ENCODE results near the gene ZNF69.
"Not testable (repeated sequence)": the region's sequence is repeated elsewhere in the genome, so short reads cannot be mapped to it uniquely, and the experiment has no call there.

ZNF69 gene

GRCh38 chr19:11948646-11949045 lies 61.1 kb downstream of the ZNF69 start:
- intact Hi-C loops (cut with DNase I; ENCODE audit: low total_unique reads): no loop called here
- peaks cover 78 to 94% (median 82%) of the 10 kb centered on the region in 3 donors for H3K36me3 ChIP-seq
- H3K9me3 ChIP-seq: peaks cover 10 to 98% (median 98%) of the 10 kb centered on the region in 3 donors

GRCh38 chr19:11949201-11949600 lies 61.6 kb downstream of the ZNF69 start:
- Histone ChIP-seq H3K36me3 (peaks cover 72 to 88% (median 76%) of the 10 kb centered on the region in 3 donors), H3K27ac (no peak overlapping the region), H3K4me3 (no peak overlapping the region), H3K9me3 (peaks cover 5 to 98% (median 92%) of the 10 kb centered on the region in 3 donors), H3K27me3 (no peaks in the 10 kb centered on the region), H3K4me1 (no peaks in the 10 kb centered on the region)
- no peak for DNase-seq
- intact Hi-C loops (cut with DNase I; ENCODE audit: low total_unique reads): no loop called here
- TF ChIP-seq CTCF (IDR thresholded peaks at IDR 0.05): no peak

More at GRCh38 chr19:11948646-11949045, 61.1 kb downstream of the ZNF69 start:
- DNase-seq: no peak
- Histone ChIP-seq H3K27me3 (no peaks in the 10 kb centered on the region), H3K4me1 (no peaks in the 10 kb centered on the region), H3K4me3 (no peak overlapping the region), H3K27ac (no peak overlapping the region)
- no peak for TF ChIP-seq CTCF (IDR thresholded peaks at IDR 0.05)

- DNase-seq; H3K4me3 ChIP-seq; H3K4me1 ChIP-seq; H3K27ac ChIP-seq; intact Hi-C loops (cut with DNase I; ENCODE audit: low total_unique reads); H3K27me3 ChIP-seq: not testable (repeated sequence)
- Histone ChIP-seq H3K36me3 (peaks cover 68 to 84% (median 72%) of the 10 kb centered on the region in 3 donors), H3K9me3 (peaks cover 3 to 98% (median 92%) of the 10 kb centered on the region in 3 donors)
Measured at GRCh38 chr19:11949614-11950080, 62.1 kb downstream of the ZNF69 start.

DNA sequence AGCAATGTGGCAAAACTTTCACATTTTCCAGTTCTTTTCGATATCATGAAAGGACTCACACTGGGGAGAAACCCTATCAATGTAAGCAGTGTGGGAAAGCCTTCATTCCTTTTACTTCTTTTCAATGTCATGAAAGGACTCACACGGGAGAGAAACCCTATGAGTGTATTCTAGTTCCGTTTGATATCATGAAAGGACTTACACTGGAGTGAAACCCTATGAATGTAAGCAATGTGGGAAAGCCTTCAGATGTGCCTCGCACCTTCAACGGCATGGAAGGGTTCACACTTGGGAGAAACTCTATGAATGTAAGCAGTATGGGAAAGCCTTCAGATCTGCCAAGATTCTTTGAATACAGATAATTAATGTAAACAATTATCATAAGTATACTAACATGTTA lies 62.7 kb downstream of the ZNF69 start:
- no peak for DNase-seq
- Histone ChIP-seq H3K27ac (no peak overlapping the region), H3K36me3 (peaks cover 61 to 77% (median 65%) of the 10 kb centered on the region in 3 donors), H3K4me1 (no peaks in the 10 kb centered on the region), H3K9me3 (peaks cover 3 to 92% (median 87%) of the 10 kb centered on the region in 3 donors), H3K4me3 (no peak overlapping the region), H3K27me3 (no peaks in the 10 kb centered on the region)
- intact Hi-C loops (cut with DNase I; ENCODE audit: low total_unique reads): no loop called here
- TF ChIP-seq CTCF (IDR thresholded peaks at IDR 0.05): no peak

All from tibial artery (tissue), 4 donors.